Fibroblast of villous mesenchyme (primary cell): ENCODE results near the gene SYCP3. TPM values are rescaled to one million over a fixed set of nuclear protein-coding genes. Genes with fewer than 3 reads are reported as not detected.

Experiments used
- DNase-seq: peaks from one replicate; pipeline ENCODE4 v3.0.0-alpha.2; 2010; ENCODE audit warnings: low read depth
- H3K4me3 ChIP-seq: 2 replicates; pipeline ENCODE4 v1.5.1; 2011; ENCODE audit warnings: low read depth, mild to moderate bottlenecking, low read length
- CTCF ChIP-seq: IDR thresholded peaks from 2 replicates; pipeline ENCODE4 v1.5.1; 2012; ENCODE audit warnings: low read depth, mild to moderate bottlenecking, low read length; ENCODE audit not compliant: insufficient read depth
- total RNA-seq: library from RNA; depleted of rRNA; stranded (reverse); fragments of >200 nt; gene quantifications from 2 replicates; pipeline ENCODE4 v1.2.3, GENCODE V29; 2012

The SYCP3 gene
- total RNA-seq, 1 donor = under 0.01 TPM

- no peak overlapping the region for H3K4me3 ChIP-seq
- no peak for TF ChIP-seq CTCF
- no peak for DNase-seq
These were observed 12.2 kb downstream of the SYCP3 start for GRCh38 chr12:101727098-101727497.

- TF ChIP-seq CTCF = no peak
- no peak overlapping the region for H3K4me3 ChIP-seq
- no peak for DNase-seq
These were observed 16.9 kb downstream of the SYCP3 start for GRCh38 chr12:101722392-101722791.

- H3K4me3 ChIP-seq = no peak overlapping the region
- TF ChIP-seq CTCF = no peak
- DNase-seq = no peak
These were observed 19.1 kb downstream of the SYCP3 start for GRCh38 chr12:101720118-101720517.

- no peak overlapping the region for H3K4me3 ChIP-seq
- no peak for DNase-seq
- no peak for TF ChIP-seq CTCF
These were observed 19.7 kb downstream of the SYCP3 start for GRCh38 chr12:101719566-101719965.

GRCh38 chr12:101714877-101715444 lies 24.3 kb downstream of the SYCP3 start:
- H3K4me3 ChIP-seq = no peak overlapping the region
- no peak for TF ChIP-seq CTCF
- no peak for DNase-seq

GRCh38 chr12:101713930-101714329 lies 25.3 kb downstream of the SYCP3 start:
- no peak overlapping the region for H3K4me3 ChIP-seq
- DNase-seq = no peak
- no peak for TF ChIP-seq CTCF

- no peak overlapping the region for H3K4me3 ChIP-seq
- TF ChIP-seq CTCF = no peak
- peak; percentile 72 for DNase-seq
These were observed 26.1 kb downstream of the SYCP3 start for GRCh38 chr12:101713059-101713682.
